Lower lobe of right lung (tissue), 2 donors: ENCODE measurements around the gene GPSM3. TPM values are rescaled to one million over a fixed set of nuclear protein-coding genes. Genes with fewer than 3 reads are reported as not detected.
A peak's percentile ranks its signal among the peaks of the same experiment; 100 is the strongest.

Experiments used
- ATAC-seq, 2 donors: fragments of 200-7000 bp; cut with Tn5 transposase; one replicate each; pipeline ENCODE4 v1.9.1; 2020 to 2022; ENCODE audit warnings: mild to moderate bottlenecking in 2 of 2, moderate library complexity in 2 of 2
- DNase-seq: peaks from one replicate; pipeline ENCODE4 v3.0.0-alpha.2; 2020
- H3K27ac ChIP-seq: fragments of 200-600 bp; one replicate; pipeline ENCODE4 v1.8.0; 2022
- H3K27me3 ChIP-seq: fragments of 200-600 bp; one replicate; pipeline ENCODE4 v1.8.0; 2022; ENCODE audit warnings: low read depth
- H3K36me3 ChIP-seq: fragments of 200-600 bp; one replicate; pipeline ENCODE4 v1.8.0; 2022; ENCODE audit warnings: mild to moderate bottlenecking
- H3K4me1 ChIP-seq: fragments of 200-600 bp; one replicate; pipeline ENCODE4 v1.8.0; 2022
- H3K4me3 ChIP-seq: fragments of 200-600 bp; one replicate; pipeline ENCODE4 v1.8.0; 2022; ENCODE audit warnings: mild to moderate bottlenecking
- H3K9me3 ChIP-seq: fragments of 200-600 bp; one replicate; pipeline ENCODE4 v1.8.0; 2022
- CTCF ChIP-seq: fragments of 200-600 bp; IDR thresholded peaks from one replicate; pipeline ENCODE4 v1.8.0; 2022; ENCODE audit warnings: antibody characterized with exemption, mild to moderate bottlenecking
- intact Hi-C: fragments of 100-400 bp; cut with DNase I; formaldehyde crosslinking; loops from one replicate; pipeline ENCODE4 v1.11.0; 2022
- total RNA-seq: library from RNA; stranded (reverse); fragmentation: NEBNext Ultra II Directional; extraction: Animal tissue kit (Norgen Biotek cat#: 25700); gene quantifications from one replicate; pipeline ENCODE4 v1.2.1, GENCODE V29; 2021
- donor health status: DM: no; HTN: yes; CAD: no; lungs with severe emphysema.

The GPSM3 gene
- total RNA-seq, 1 donor from 2014 or later: 76.2 TPM

- Histone ChIP-seq H3K36me3 (peaks cover 60% of the 10 kb centered on the region), H3K27ac (peak within 1 kb of the TSS; percentile 74), H3K4me1 (peaks cover 50% of the 10 kb centered on the region), H3K9me3 (no peaks in the 10 kb centered on the region), H3K27me3 (no peaks in the 10 kb centered on the region), H3K4me3 (peak within 1 kb of the TSS; percentile 36)
- no peak for TF ChIP-seq CTCF
- ATAC-seq (peak; percentile 20 to 51), DNase-seq (no peak)
- intact Hi-C loops: no loop called here
Observed at GRCh38 chr6:32184084-32184640, 8.3 kb downstream of the GPSM3 start, which contains the start of gene AGER. Gene AGER, minus strand, starts transcription at chr6:32184253. Its CDS starts 31 bp downstream, at chr6:32184222.

GRCh38 chr6:32183483-32184083 is 8.9 kb downstream of the GPSM3 start:
- no peaks in the 10 kb centered on the region for H3K9me3 ChIP-seq
- H3K4me3 ChIP-seq: peak overlapping the region; percentile 36
- peak overlapping the region; percentile 74 for H3K27ac ChIP-seq
- no peak for TF ChIP-seq CTCF
- H3K4me1 ChIP-seq: peaks cover 50% of the 10 kb centered on the region
- H3K36me3 ChIP-seq: peaks cover 60% of the 10 kb centered on the region
- intact Hi-C loops: no loop called here
- no peaks in the 10 kb centered on the region for H3K27me3 ChIP-seq
- ATAC-seq (no peak), DNase-seq (no peak)

DNA sequence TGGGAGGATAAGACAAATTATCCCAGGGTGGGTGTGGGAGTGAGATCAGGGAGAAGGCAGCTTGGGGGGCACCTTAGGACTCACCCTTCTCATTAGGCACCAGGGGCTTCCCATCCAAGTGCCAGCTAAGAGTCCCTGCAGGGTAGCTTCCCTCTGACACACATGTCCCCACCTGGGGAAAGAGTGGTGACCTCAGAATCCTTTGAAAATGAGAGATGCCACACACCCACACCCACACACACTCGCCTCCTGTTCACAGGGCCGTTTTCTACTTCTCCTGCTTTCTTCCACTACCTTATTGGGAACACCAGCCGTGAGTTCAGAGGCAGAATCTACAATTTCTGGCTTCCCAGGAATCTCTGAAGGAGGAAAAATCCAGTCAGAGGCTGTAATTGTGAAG is 9.4 kb downstream of the GPSM3 start:
- TF ChIP-seq CTCF: no peak
- Histone ChIP-seq H3K27ac (peak overlapping the region; percentile 74), H3K4me3 (peak overlapping the region; percentile 36), H3K27me3 (no peaks in the 10 kb centered on the region), H3K9me3 (no peaks in the 10 kb centered on the region), H3K36me3 (peaks cover 55% of the 10 kb centered on the region), H3K4me1 (peaks cover 44% of the 10 kb centered on the region)
- intact Hi-C loops: no loop called here
- DNase-seq (no peak), ATAC-seq (no peak)

DNA sequence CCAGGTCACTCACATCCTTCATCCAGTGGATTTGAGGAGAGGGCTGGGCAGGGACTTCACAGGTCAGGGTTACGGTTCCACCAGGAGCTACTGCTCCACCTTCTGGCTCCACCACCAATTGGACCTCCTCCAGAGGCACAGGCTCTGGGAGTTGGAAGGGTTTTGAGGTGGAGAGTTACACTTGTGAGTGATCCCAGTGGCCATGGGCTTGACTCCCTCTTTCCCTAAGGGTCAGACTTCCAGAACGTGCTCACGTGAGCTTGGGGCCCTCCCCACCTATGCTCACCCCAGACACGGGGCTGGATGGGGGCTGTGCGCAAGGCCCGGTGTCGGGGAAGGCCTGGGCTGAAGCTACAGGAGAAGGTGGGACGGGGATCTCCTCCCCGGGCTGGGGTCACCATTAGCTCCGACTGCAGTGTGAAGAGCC is 9.9 kb downstream of the GPSM3 start:
- no peak for TF ChIP-seq CTCF
- Histone ChIP-seq H3K9me3 (no peaks in the 10 kb centered on the region), H3K4me3 (peak overlapping the region; percentile 36), H3K36me3 (peaks cover 51% of the 10 kb centered on the region), H3K27ac (peak overlapping the region; percentile 74), H3K4me1 (peaks cover 40% of the 10 kb centered on the region), H3K27me3 (no peaks in the 10 kb centered on the region)
- no peak for ATAC-seq
- intact Hi-C loops: no loop called here
- DNase-seq: no peak

DNA sequence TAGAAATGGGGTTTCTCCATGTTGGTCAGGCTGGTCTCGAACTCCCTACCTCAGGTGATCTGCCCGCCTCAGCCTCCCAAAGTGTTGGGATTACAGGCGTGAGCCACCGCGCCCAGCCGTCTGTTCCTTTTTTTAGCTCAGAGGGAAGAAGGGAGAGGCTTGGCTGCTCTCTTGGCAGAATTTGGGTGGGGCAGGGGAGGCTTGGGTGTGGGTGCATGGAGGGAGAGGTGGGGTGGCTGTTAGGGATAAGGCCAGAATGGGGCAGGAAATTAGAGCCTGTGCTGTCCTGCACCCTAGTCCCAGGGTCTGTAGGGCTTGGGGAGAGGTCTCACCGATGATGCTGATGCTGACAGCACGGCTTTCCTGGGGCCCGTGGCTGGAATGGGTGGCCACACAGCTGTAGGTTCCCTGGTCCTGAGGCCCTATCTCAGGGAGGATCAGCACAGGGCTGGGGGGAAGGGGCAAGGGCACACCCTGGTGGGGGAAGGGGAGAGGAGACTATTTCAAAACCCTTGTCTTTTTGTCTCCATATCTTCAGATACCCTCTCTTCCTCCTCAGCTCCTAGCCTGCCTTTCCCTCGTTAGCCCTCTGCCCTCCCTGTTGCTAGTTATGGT is 10.4 kb downstream of the GPSM3 start:
- Histone ChIP-seq H3K27ac (peak overlapping the region; percentile 74), H3K4me3 (peak overlapping the region; percentile 36), H3K27me3 (no peaks in the 10 kb centered on the region), H3K36me3 (peaks cover 45% of the 10 kb centered on the region), H3K9me3 (no peaks in the 10 kb centered on the region), H3K4me1 (peaks cover 37% of the 10 kb centered on the region)
- TF ChIP-seq CTCF: no peak
- intact Hi-C loops: no loop called here
- ATAC-seq (no peak), DNase-seq (no peak)
